GM18502 (cell line): ENCODE measurements around the gene TNFSF18.

Experiments used
- ATAC-seq: cut with Tn5 transposase; IDR thresholded peaks from one replicate; pipeline ENCODE4 v1.9.1; 2021; ENCODE audit warnings: mild to moderate bottlenecking; ENCODE audit not compliant: unreplicated experiment, poor library complexity

Gene TNFSF18

DNA sequence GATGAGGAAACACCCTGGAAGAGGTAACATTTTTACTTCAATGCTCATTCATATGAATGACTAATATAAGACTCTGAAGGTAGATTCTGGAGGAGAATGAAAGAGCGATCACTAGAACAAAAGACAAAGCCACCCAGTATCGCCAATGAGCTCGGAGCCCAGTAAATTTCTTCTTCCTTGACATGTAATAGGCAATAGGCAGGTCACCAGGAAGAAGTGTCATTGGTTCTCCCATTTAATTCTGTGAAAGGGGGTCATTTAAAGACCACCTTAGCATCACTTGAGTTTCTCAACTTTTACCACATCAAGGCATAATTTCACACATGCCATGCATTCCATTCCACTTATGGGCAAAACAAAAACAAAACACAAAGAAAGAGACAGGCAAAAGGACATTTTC is 7.9 kb downstream of the TNFSF18 start:
- ATAC-seq = no peak

DNA sequence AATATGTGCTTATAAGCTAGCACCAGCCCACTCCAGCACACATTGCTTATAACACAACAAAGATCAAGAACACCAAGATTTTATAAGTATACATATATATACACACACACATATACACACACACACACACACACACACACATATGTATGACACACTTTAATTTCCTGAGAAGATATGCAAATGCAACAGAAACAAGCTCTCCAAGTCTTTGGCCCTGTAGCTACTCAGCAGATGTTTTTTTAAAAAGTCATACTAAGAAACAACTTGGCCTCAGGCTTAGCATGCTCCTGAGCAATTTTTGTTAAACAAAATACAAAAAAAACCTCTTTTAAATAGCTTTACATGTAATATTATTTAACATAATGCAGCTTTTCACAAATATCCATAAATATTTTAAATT is 11.1 kb downstream of the TNFSF18 start:
- no peak for ATAC-seq

DNA sequence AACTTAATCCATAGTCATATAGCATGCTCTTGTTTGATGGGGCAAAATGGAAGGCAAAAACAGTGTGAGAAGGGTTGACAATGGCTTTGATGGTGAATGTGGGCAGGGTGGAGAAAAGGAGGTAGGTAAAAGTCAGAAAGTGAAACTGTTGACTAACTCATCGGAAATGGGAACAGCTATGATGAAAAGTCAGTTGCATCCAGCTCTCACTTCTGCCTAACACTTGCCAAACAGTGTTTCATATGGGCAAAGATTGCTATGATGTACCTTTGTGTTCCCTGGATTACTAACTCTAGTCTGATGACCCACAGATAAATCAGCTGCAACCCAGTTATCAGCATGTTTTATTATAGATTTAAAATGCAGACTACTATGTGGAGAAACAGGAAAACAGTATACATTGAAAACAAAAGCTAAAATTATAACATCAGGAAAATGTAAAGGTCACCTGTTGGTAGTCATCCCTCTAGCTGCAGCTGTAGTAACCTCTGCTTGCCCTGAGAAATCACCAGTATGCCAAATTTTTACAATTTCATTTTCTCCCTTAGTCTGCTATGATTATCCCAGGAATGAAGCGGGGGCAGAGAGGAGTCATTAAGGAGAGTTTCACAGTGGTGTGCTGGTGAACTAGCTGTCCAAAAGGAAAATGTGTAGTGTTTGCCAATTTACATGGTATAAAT is 11.7 kb downstream of the TNFSF18 start:
- ATAC-seq = no peak

DNA sequence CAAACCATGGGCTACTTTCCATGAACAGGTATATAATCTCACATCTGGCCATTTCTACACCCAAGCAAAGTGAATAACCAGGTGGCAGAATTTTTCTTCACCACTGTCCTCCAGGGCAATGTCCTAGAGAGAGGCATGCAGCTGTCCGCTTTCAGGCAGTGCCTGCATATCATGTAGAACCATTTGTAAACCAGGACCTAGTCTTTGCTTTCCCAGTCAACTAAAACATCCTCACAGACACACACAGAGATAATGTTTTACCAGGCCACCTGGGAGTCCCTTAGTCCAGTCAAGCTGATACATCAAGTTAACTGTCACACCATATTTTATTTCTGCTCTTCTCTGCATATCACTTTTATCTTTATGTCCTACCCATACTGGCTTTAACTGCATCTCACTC is 26.2 kb downstream of the TNFSF18 start:
- ATAC-seq = no peak

DNA sequence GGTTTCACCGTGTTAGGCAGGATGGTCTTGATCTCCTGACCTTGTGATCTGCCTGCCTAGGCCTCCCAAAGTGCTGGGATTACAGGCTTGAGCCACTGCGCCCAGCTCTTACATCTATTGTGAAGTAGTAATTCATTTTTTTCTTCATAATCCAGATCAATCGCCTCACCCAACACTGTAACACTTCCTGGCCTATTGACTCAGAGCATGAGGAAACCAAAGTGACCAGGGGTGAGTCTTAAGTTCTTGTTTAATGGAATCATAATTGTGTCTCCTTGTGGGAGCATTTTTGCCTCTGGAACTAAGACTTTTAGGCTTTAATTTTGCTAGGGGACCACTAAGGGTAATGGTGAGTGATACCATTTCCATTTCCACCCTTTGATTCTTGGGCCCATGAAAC is 27.4 kb downstream of the TNFSF18 start:
- no peak for ATAC-seq

DNA sequence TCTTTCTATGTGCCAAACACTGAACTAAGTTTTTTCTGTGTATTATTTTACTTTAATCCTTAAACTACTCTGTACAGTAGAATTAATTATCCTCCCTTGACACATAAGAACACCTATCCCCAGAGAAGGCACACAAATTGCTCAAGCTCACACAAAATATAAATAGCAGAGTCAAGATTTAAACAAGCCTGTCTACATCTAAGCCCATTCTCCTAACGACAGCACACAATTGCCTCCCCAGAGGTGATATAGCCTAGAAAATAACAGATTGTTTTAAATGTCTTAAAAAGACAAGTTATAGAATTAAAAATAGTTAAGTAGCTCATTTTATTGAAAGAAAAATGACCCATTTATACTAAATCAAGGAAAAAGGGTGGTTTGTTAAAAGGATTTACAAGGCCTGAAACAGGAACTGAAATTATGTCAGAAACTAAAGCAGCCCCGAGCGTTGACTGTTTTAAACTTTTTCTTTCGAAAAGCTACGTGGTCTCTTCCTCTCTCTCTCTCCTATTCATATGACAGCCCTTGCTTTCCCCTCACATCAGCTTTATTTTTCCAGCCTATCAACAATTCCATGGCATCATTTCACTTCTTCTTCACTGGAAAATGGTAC is 30.5 kb downstream of the TNFSF18 start:
- ATAC-seq = peak; percentile 89

DNA sequence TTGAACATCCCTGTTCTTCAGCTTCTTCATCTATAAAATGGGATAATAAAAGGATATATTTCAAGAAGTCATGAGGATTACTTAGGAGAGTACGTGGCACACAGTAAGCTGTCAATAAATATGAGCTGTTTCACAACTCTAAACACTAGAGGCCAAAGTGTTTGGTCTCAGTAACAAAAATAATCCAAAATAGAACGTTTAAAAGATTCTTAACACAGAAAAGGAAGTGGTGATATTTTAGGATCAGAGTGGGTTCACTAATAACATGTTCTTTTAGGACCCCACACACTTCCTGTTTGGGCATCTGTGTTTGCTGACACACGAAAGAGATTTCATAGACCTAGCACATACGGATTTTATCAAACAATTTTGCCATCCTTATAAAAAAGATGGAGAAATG is 32.9 kb downstream of the TNFSF18 start:
- no peak for ATAC-seq

DNA sequence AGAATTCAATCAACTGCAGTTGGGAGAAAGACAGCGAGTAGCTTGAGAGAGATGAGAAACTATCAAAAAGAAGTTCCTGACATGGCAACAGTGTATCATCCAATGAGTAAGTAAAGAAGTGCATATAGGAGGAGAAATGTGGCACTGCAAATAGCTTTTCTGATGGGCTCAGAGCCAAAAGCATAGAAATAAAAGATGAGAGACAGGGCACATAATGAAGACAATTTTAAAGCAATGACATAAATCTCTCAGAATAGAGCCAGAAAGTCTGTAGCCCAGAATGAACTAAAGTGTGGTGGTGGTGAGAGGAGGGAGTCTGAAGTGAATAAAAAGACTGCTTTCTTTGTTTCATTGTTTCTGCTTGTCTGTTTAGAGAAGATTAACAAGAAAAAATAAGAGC is 34.3 kb downstream of the TNFSF18 start:
- no peak for ATAC-seq

DNA sequence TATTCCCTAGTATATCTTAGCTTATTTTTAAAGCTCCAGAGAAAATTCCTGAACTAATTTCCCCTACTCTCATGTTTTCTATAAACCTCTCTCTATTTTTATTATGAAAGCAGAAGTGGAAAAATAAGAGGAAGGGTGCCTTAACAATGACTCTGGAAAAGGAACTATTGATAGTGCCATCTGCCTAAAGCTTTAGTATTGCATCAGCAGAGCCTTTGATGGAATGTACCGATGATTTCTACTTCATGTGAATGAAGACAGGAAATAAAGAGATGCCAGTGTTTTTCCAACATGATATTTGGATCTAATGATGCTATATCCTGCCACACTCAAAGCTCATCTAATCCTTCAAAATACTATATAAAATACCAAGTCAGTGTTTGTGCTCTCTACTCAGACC is 35.1 kb downstream of the TNFSF18 start:
- ATAC-seq = no peak

DNA sequence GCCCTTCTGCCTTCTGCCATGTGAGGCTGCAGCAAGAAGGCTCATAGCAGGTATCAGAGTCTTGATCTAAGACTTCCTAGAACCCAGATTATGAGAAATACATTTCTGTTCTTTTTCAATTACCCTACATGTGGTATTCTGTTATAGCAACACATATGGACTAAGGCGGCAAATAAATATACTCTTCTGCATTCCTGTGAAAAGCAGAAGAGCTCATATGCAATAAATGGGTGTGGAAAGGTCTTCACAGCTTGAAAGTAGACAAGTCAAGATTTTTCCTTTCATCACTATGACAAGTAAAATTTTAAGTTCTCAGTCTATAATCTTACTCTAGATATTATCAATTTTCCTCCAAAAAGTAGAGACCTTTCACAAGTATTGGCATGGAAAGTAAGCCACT is 36.6 kb downstream of the TNFSF18 start:
- no peak for ATAC-seq

DNA sequence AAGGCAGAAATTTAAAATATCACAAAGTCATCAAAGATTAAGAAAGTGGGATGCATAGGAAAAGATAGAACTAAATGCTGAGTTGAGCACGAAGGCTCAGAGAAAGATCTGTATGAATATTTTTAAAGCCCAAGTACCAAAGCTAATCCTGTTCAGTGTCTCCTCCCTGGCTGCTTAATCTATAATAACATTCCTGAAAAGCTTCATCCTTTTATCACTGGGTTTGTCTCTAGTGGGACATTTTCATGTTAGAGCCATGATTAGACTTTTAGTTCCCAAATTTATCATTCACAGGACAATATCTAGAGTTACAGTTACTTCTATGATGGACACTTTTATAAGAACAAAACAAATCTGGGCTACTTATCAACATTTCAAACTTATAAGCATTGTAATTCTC is 38.6 kb downstream of the TNFSF18 start:
- ATAC-seq = no peak

DNA sequence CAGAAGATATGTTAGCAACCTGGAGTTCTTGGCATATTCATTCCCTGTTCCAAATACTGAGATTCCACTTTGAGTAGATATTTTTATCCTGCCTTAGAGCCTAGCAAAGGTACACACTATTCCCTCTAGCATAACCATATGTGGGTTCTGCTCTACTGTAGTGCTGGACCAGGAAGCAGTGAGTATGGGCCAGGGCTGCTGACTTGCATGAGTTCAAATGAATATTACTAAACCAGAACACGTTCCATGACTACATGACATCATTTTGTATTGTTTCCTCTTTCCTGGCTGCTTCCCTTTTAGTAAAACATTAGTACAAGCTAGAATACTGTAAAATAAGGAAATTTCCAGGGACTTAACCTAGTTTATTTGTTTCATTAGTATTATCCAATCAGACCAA is 41.1 kb downstream of the TNFSF18 start:
- no peak for ATAC-seq

DNA sequence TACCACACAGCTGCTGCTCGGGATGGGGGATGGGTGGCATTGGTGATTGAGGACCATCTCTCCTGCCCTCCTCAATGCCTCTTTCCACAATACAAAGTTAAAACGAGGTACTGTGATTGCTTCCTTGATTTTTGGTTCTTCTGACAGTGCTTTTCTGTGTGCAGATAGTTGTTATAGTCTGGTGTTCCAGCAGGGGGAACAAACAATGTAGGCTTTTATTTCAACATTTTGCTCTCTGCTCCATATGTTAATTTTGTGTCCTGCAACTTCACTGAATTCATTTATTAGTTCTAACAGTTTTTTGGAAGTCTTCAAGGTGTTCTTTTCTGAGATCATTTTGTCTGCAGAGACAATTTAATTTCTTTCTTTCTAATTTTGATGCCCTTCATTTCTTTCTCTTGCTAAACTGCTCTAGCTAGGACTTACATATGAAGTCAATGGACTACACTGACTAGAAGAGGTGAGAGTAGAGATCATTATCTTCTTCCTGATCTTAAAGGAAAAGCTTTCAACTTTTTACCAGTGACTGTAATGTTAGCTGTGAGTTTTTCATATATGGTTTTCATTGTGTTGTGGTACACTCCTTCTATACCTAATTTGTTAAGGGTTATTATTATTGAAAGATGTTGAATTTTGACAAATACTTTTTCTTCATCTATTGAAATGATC is 45.4 kb downstream of the TNFSF18 start:
- ATAC-seq = no peak

DNA sequence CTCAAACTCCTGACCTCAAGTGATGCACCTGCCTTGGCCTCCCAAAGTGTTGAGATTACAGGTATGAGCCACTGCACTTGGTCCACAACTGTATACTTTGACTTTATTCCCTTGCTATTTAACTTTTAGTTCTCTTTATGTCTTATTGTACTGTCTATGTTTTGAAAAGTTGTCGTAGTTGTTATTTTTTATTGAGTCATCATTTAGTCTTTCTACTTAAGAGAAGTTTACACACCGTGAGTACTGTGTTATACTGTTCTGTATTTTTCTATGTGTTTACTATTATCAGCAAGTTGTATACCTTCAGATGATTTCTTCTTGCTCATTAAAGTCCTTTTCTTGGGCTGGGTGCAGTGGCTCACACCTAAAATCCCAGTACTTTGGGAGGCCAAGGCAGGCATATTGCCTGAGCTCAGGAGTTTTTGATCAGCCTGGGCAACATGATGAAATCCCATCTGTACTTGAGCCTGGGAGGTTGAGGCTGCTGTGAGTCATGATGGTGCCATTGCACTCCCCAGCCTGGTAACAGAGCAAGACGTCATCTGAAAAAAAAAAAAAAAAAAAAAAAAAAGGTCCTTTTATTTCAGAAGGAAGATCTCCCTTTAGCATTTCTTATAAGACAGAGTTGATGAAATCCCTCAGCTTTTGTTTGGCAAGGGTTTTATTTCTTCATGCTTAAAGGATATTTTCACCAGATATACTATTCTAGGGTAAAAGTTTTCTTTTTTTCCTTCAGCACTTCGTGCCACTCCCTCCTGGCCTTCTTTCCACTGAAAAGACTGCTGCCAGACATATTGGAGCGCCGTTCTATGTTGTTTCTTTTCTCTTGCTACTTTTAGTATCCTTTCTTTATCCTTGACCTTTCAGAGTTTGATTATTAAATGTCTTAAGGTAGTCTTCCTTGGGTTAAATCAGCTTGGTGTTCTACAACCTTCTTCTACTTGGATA is 47.6 kb downstream of the TNFSF18 start:
- no peak for ATAC-seq

DNA sequence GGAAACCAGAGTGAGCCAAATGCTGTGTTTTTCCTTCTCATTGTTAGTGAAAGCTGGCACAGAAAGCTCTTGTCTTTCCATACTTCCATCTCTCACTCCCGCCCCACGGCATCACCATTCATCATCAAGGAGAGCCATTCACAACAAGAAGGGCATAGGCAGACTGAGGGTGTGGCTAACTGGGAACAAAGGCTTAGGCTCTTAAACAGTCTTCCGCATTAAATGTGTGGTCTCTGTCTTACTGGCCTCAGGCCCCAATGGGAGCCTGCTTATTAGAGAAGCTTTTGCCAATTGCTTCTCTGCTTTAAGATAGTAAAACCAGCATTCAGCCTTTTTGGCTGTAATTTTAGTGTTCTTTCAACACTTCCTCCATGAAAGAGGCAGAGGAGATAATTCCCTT is 51.4 kb downstream of the TNFSF18 start:
- ATAC-seq = no peak

DNA sequence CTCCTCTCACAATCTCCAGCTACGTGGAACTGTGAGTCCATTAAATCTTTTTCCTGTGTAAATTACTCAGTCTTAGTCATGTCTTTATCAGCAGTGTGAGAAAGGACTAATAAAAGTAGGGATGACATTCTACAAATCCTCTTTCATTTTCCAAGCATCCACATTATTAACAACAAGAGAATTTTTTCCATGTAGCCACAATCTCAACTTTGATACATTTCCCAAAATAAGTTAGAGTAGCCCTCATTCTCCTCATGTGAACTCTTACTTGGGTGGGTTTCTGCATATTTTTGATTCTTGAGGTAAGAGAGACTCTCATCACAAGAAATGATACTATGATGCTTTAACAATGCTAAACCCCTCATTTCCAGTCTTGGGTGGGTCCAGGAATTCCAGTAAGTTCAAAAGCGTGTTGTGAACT is 52.8 kb downstream of the TNFSF18 start:
- no peak for ATAC-seq

DNA sequence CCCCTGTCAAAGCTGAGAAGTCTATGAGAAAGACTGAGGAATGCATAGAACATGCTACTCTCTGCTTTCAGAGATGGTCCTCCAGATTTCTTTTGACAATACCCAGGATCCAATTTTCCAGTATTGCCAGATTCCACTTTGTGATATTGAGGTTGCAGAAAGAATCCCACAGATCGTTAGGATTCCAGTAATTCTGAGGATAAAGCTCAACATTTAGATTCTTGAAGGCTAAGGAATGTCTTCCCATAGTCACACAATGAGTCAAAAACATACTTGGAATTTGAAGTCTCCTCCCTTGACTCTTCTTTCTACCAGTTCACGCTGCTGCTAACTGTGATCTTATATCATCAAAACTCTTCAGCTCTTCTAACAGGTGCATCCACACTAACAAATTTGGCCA is 57.1 kb downstream of the TNFSF18 start:
- no peak for ATAC-seq

DNA sequence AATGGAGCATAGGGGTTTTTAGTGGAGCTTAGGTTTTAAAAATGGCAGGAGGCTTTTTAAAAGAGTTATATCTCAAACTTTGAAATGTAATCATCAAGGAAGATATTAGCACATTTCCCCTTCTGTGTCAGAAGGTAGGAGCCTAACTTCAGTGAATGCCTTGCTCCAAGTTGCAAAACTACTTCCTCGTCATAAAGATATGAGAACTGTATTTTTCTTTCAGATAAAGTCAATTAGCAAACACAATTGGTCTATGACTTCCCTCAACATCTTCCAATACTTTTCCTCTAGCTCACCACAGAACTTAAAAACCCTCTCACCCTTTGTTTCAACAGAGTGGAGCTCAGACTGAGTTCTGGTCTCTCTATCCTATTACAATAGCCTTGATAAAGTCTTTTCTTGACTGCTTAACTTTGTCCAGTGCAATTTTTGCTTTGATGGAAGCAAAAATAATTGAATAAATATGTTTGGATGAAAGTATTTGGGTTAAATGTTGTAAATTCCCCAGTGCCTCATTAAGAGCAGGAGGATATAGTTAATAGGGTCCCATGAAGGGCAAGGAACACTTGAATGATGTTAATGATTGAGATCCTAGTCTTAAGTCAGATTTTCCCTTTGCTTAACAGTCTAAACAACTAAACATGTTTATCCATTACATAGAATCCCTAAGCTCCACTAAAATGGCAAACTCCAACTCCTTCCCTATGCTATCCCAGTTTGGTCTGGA is 58.9 kb downstream of the TNFSF18 start:
- no peak for ATAC-seq

DNA sequence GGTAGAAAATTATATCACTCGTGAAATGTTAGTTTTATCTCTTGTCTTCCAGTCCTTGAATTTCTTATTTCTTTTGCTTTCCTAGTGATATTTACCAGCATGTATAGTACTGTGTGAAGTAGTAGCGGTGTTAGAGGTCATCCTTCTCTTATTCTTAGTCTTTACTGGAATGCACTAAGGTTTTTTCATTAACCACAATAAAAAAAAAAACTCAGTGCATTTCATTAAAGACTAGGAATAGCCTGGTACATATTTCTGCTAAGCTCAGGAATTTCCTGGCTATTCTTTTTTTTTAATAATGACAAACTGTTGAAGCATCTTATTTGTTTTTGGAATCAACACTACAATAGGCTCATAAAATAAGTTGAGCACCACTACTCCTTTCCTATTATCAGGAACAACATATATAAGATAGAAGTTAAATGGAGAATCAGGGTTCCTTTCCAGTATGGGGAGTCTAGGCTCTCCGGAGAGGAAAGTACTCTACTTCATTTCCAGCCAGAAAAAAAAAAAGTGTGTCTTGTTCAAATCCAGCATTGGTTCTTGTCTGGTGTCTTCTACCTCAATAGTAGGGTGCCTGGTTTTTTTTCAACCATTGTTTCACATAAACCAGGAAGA is 60.0 kb downstream of the TNFSF18 start:
- ATAC-seq = no peak
